Thyroid gland (tissue), 4 donors: ENCODE data around the gene WDR91.
A peak's percentile ranks its signal among the peaks of the same experiment; 100 is the strongest.

ENCODE experiments used
- POLR2A ChIP-seq, 2 donors: fragments of 450-650 bp; IDR thresholded peaks; one replicate each; pipeline ENCODE4 v1.6.1; 2017; ENCODE audit warnings: antibody characterized with exemption in 2 of 2, mild to moderate bottlenecking in 2 of 2, moderate library complexity in 1 of 2
- TF ChIP-seq, protein P1 (sequence below), 6 experiments: fragments of 200-600 bp in 3 of 6; fragments of 450-650 bp in 3 of 6; sonication (generic) in 3 of 6; IDR thresholded peaks; one replicate each; pipeline ENCODE4 v1.5.1; 2016 to 2019; ENCODE audit warnings: antibody characterized with exemption in 6 of 6, mild to moderate bottlenecking in 2 of 6, inconsistent platforms in 1 of 6, moderate library complexity in 1 of 6

DNA sequence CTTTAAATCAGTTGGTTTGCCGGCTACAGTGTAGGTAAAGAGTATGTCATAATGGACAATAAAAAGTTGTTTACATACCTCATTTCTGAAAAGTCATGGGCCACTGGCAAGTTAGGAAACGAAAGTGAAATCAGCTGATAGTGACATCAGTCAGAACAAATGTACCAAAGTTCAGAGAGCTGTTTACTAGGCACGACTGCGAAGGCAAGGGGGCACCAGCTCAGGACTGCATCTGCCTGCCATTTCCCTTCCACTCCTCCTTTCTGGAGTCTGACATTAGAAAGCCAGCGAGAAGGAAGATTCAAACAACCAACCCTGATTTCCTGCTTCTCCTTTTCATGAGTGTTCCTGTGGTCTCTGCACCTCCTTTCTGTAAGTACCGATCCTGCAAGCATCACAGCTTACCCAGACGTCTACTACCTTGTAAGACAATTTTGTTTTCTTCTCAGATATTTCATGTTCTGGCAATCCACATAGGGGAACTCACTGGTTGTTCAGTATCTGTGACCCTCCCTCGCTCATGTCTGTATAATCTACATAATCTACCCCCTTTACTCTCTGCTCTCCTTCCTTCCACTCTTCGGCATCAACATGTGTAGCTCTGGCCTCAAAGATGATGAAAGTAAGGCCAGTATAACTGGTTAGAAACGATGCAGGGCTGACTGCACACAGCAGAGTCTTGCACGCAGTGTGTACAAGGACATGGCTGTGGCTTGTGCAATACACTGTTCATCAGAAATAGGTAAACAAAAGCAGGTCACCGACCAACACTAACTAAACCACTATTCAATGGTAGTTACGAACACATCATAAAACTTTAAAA is 63.2 kb downstream of the WDR91 start, which contains the start of gene TMEM140:
- TF ChIP-seq, protein P1, sequence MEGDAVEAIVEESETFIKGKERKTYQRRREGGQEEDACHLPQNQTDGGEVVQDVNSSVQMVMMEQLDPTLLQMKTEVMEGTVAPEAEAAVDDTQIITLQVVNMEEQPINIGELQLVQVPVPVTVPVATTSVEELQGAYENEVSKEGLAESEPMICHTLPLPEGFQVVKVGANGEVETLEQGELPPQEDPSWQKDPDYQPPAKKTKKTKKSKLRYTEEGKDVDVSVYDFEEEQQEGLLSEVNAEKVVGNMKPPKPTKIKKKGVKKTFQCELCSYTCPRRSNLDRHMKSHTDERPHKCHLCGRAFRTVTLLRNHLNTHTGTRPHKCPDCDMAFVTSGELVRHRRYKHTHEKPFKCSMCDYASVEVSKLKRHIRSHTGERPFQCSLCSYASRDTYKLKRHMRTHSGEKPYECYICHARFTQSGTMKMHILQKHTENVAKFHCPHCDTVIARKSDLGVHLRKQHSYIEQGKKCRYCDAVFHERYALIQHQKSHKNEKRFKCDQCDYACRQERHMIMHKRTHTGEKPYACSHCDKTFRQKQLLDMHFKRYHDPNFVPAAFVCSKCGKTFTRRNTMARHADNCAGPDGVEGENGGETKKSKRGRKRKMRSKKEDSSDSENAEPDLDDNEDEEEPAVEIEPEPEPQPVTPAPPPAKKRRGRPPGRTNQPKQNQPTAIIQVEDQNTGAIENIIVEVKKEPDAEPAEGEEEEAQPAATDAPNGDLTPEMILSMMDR (IDR thresholded peaks at IDR 0.05) = no peak
- peak in 1 of 2 donors; percentile 52 for TF ChIP-seq POLR2A (IDR thresholded peaks at IDR 0.05)
